ENCODE results near the gene CLIC3.

CLIC3 gene

DNA sequence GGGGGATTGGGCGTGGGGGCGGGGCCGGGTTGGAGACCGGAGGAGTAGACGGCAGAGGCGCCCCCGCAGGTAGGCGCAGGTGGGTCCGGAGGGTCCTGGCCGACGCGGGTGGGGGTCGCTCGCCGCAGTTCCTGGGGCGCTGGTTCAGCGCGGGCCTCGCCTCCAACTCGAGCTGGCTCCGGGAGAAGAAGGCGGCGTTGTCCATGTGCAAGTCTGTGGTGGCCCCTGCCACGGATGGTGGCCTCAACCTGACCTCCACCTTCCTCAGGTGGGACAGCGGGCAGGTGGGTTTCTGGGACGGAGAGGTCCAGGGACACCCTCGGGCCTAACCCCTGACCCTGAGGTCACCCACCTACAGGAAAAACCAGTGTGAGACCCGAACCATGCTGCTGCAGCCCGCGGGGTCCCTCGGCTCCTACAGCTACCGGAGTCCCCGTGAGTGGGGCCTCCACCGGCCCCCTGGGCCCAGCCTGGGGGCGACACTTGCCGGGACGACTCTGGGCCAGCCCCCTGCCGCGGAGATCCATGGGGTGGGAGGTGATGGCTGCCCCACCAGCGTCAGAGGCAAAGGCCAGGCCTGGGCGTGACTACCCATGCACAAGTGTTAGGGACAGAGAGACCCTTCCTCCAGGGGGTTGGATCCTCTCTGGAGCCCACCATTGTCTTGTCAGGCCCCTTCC, 17.4 kb downstream of the CLIC3 start:
- no peaks in the 10 kb centered on the region for H3K9me3 ChIP-seq (ENCODE audit: insufficient read depth, low read length)
- H3K4me3 ChIP-seq (ENCODE audit: insufficient read length, low read depth), result peak overlapping the region; percentile 24
- peaks cover 47% of the 10 kb centered on the region for H3K4me1 ChIP-seq (ENCODE audit: insufficient read depth, insufficient read length)
- H3K9ac ChIP-seq (ENCODE audit: insufficient read length, low read depth), result no peak overlapping the region
- no peaks in the 10 kb centered on the region for H3K36me3 ChIP-seq (ENCODE audit: insufficient read depth, insufficient read length, low read length)
- H3K27me3 ChIP-seq (ENCODE audit: insufficient read depth, insufficient read length), result peaks cover 12% of the 10 kb centered on the region
- no peak for TF ChIP-seq ZNF274 (IDR thresholded peaks at IDR 0.05; ENCODE audit: low read depth, low read length)
- no peak for DNase-seq (ENCODE audit: low read depth, low spot score)

DNA sequence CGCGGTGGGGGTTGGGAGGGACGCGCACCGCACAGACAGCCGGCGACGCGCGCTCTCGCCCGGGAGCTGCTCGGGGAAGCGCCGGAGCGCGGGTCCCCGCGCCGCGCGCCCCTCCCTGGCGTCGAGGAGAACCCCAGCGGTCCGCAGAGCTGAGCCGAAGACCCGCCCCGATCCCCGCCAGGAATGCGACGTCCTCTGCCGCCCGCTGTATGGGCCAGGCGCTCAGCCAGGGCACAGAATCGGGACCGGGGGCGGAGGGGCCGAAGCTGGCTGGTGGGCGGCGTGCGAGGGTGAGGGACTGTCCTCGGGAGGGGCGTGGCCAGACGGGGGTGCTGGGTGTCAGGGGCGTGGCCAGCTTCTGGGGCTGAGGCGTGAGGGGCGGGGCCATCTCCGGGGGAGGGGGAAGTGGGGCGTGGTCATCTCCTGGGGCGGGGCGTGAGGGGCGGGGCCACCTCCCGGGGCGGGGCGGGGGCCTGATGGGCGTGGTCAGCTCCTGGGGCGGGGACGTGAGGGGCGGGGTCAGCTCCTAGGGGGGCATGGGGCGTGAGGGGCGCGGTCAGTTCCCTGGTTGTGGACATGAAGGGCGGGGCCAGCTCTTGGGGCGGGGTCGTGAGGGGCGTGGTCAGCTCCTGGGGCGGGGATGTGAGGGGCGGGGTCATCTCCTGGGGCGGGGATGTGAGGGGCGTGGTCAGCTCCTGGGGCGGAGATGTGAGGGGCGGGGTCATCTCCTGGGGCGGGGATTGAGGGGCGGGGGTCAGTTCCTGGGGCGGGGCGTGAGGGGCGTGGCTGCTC, 18.1 kb downstream of the CLIC3 start:
- H3K9ac ChIP-seq (ENCODE audit: insufficient read length, low read depth), result peak overlapping the region; percentile 79
- DNase-seq (ENCODE audit: low read depth, low spot score), result peak; percentile 49

DNA sequence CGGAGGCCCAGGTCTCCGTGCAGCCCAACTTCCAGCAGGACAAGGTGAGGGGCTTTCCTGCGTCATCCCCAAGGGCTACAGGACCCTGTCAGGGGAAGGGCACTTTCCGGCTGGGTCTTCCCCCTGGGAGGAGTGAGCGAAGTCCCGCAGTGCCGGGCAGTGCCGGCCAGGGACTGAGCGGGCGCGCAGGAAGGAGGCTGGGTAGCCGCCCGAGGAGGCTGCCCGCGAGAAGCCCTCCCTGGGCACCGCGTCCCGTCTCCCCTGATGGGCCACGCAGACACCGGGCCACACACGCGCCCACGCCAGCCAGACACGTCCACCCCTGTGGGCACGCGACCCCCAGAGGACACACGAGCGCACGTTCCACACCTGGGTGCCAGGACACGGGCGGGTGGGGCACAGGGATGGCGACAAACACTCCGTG, 18.7 kb downstream of the CLIC3 start:
- Histone ChIP-seq H3K9ac (ENCODE audit: insufficient read length, low read depth) (peak overlapping the region; percentile 79), H3K27me3 (ENCODE audit: insufficient read depth, insufficient read length) (peaks cover 12% of the 10 kb centered on the region), H3K4me3 (ENCODE audit: insufficient read length, low read depth) (peak overlapping the region; percentile 76), H3K36me3 (ENCODE audit: insufficient read depth, insufficient read length, low read length) (no peaks in the 10 kb centered on the region), H3K4me1 (ENCODE audit: insufficient read depth, insufficient read length) (peaks cover 45% of the 10 kb centered on the region), H3K9me3 (ENCODE audit: insufficient read depth, low read length) (no peaks in the 10 kb centered on the region)
- no peak for DNase-seq (ENCODE audit: low read depth, low spot score)
- no peak for TF ChIP-seq SUZ12 (IDR thresholded peaks at IDR 0.05; ENCODE audit: extremely low read depth, insufficient read depth, insufficient read length)
- no peak for TF ChIP-seq ZNF274 (IDR thresholded peaks at IDR 0.05; ENCODE audit: low read depth, low read length)
- no peak for TF ChIP-seq YY1 (IDR thresholded peaks at IDR 0.05; ENCODE audit: insufficient read depth, insufficient read length)

More for the DNA sequence above, 18.1 kb downstream of the CLIC3 start:
- peaks cover 12% of the 10 kb centered on the region for H3K27me3 ChIP-seq (ENCODE audit: insufficient read depth, insufficient read length)
- H3K4me1 ChIP-seq (ENCODE audit: insufficient read depth, insufficient read length), result peaks cover 47% of the 10 kb centered on the region
- TF ChIP-seq SUZ12 (IDR thresholded peaks at IDR 0.05; ENCODE audit: extremely low read depth, insufficient read depth, insufficient read length) (no peak), YY1 (IDR thresholded peaks at IDR 0.05; ENCODE audit: insufficient read depth, insufficient read length) (no peak), ZNF274 (IDR thresholded peaks at IDR 0.05; ENCODE audit: low read depth, low read length) (no peak)
- no peaks in the 10 kb centered on the region for H3K9me3 ChIP-seq (ENCODE audit: insufficient read depth, low read length)
- no peaks in the 10 kb centered on the region for H3K36me3 ChIP-seq (ENCODE audit: insufficient read depth, insufficient read length, low read length)
- H3K4me3 ChIP-seq (ENCODE audit: insufficient read length, low read depth), result peak overlapping the region; percentile 76

DNA sequence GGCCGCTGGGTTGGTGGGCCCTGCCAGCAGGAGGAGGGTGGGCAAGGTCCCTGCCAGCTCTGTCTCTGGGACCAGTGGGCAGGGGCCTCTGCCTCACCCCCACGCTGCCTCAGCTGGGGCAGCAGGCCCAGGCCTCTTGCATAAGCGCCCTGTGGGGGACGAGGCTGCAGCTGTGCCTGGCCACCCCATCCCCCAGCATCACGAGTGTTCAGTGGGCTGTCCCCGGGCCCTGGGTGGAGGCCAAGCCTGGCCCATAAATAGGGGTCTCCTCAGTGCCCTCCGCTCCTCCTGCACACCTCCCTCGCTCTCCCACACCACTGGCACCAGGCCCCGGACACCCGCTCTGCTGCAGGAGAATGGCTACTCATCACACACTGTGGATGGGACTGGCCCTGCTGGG, 19.1 kb downstream of the CLIC3 start, which contains the start of gene PTGDS:
Gene PTGDS, plus strand, starts transcription at position 282 of the 400 bp plus-strand sequence. Its CDS starts 75 bp downstream, at position 357.
- Histone ChIP-seq H3K9me3 (ENCODE audit: insufficient read depth, low read length) (no peaks in the 10 kb centered on the region), H3K9ac (ENCODE audit: insufficient read length, low read depth) (peak within 1 kb of the TSS; percentile 79), H3K27me3 (ENCODE audit: insufficient read depth, insufficient read length) (peaks cover 12% of the 10 kb centered on the region), H3K4me1 (ENCODE audit: insufficient read depth, insufficient read length) (peaks cover 42% of the 10 kb centered on the region), H3K4me3 (ENCODE audit: insufficient read length, low read depth) (peak within 1 kb of the TSS; percentile 76), H3K36me3 (ENCODE audit: insufficient read depth, insufficient read length, low read length) (no peaks in the 10 kb centered on the region)
- no peak for DNase-seq (ENCODE audit: low read depth, low spot score)
- TF ChIP-seq YY1 (IDR thresholded peaks at IDR 0.05; ENCODE audit: insufficient read depth, insufficient read length) (no peak), ZNF274 (IDR thresholded peaks at IDR 0.05; ENCODE audit: low read depth, low read length) (no peak)

DNA sequence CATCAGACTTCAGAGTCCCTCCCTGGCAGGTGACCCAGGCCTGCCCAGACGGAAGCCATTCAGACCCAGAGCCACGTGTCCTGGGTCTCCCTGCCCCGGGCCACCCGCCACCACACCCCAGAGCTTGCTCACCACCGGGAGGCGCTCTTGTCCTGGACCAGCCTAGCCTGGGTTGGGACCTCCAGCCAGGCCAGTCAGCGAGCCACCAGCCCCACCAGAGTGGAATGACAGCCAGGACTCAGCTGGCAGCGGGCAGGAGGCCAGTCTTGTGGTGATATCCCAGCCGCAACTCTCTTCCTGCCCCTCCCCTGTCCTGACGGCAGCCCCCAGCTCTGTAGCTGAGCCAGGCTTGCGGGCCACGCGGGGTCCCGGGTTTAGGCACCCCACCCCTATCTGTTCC, 20.7 kb downstream of the CLIC3 start:
- Histone ChIP-seq H3K4me1 (ENCODE audit: insufficient read depth, insufficient read length) (peaks cover 42% of the 10 kb centered on the region), H3K9ac (ENCODE audit: insufficient read length, low read depth) (no peak overlapping the region), H3K9me3 (ENCODE audit: insufficient read depth, low read length) (no peaks in the 10 kb centered on the region), H3K4me3 (ENCODE audit: insufficient read length, low read depth) (no peak overlapping the region), H3K27me3 (ENCODE audit: insufficient read depth, insufficient read length) (peaks cover 12% of the 10 kb centered on the region), H3K36me3 (ENCODE audit: insufficient read depth, insufficient read length, low read length) (no peaks in the 10 kb centered on the region)
- no peak for DNase-seq (ENCODE audit: low read depth, low spot score)
- no peak for TF ChIP-seq SUZ12 (IDR thresholded peaks at IDR 0.05; ENCODE audit: extremely low read depth, insufficient read depth, insufficient read length)
- TF ChIP-seq ZNF274 (IDR thresholded peaks at IDR 0.05; ENCODE audit: low read depth, low read length), result no peak
- no peak for TF ChIP-seq YY1 (IDR thresholded peaks at IDR 0.05; ENCODE audit: insufficient read depth, insufficient read length)

DNA sequence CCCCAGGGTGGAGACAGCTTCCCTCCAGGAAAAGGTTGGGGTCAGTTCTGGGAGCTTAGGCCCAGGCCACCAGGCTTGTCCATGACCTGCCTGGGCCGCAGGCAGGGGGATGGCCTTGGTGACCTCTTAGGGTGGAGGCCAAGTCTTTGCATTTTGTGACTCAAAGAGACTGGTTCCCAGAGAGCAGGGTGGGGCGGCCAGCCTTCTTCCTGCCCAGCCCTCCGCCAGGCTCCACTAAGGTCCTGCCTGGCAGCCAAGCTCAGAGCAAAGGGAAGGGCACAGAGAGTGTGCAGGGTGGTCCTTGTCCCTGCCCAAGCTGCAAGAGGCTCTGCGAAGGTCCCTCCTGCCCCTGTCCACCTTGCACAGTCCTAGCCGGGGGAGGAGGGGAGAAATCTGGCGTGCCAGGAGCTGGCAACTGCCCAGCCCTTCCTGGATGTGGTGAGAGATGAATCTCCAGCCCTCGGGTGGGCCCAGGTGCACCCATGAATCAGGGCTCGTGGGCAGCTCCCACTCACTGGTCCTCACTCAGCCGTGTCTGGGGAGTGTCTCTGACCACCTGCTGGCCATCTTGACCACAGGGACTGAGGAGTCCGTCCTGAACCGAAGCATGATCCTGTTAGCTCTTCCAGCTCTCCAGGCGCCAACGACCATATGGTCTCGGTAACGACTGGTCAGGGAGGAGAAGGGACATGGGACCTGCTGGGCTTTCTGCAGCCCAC, 21.4 kb downstream of the CLIC3 start:
- TF ChIP-seq SUZ12 (IDR thresholded peaks at IDR 0.05; ENCODE audit: extremely low read depth, insufficient read depth, insufficient read length) (no peak), ZNF274 (IDR thresholded peaks at IDR 0.05; ENCODE audit: low read depth, low read length) (no peak), YY1 (IDR thresholded peaks at IDR 0.05; ENCODE audit: insufficient read depth, insufficient read length) (no peak)
- H3K9ac ChIP-seq (ENCODE audit: insufficient read length, low read depth), result no peak overlapping the region

More for the DNA sequence above, 21.4 kb downstream of the CLIC3 start:
- Histone ChIP-seq H3K27me3 (ENCODE audit: insufficient read depth, insufficient read length) (peaks cover 12% of the 10 kb centered on the region), H3K9me3 (ENCODE audit: insufficient read depth, low read length) (no peaks in the 10 kb centered on the region), H3K36me3 (ENCODE audit: insufficient read depth, insufficient read length, low read length) (no peaks in the 10 kb centered on the region), H3K4me3 (ENCODE audit: insufficient read length, low read depth) (no peak overlapping the region), H3K4me1 (ENCODE audit: insufficient read depth, insufficient read length) (peaks cover 44% of the 10 kb centered on the region)
- DNase-seq (ENCODE audit: low read depth, low spot score), result no peak
